HG03460 (cell line): ENCODE results near the gene IFITM2.

Experiments used
- ATAC-seq: cut with Tn5 transposase; IDR thresholded peaks from one replicate; pipeline ENCODE4 v1.9.1; 2021; ENCODE audit not compliant: unreplicated experiment

IFITM2 gene

DNA sequence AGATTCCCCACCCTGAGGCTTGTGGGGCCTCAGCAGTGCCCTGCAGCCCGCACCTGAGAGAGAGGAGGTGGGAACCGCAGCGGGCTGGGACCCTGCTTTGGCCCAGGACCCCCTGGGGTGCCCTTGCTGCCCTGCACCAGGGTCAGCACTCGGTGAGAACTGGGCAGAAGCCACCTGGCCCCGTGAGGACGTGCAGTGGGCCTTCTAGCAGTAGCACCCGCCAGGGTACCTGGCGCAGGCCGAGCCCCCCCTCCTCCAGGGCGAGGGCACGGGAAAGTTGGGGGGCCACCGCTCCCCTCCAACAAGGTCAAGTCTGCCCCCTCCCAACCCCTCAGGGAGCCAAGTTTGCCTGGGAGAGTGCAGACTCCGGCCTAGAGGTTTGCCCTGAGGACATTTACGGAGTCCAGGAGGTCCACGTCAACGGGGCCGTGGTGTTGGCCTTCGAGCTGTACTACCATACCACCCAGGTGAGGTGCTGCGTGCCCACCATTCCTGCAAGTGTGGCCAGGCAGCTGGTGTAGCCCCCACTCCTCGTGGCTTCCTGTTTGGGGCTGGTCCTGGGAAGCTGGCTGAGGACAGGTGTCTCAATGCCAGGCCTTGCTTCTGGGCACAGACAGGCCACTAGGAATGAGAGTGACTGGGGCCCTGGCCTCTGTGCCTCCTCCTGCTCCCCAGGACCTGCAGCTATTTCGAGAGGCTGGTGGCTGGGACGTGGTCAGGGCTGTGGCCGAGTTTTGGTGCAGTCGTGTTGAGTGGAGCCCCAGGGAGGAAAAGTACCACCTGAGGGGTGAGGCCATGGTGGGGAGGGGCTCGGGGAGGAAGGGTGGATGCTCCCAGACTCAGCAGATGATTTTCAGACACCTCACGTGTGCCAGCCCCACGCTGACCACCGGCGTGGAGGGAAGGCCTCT lies 15.2 kb upstream of the IFITM2 start:
- ATAC-seq, result no peak

DNA sequence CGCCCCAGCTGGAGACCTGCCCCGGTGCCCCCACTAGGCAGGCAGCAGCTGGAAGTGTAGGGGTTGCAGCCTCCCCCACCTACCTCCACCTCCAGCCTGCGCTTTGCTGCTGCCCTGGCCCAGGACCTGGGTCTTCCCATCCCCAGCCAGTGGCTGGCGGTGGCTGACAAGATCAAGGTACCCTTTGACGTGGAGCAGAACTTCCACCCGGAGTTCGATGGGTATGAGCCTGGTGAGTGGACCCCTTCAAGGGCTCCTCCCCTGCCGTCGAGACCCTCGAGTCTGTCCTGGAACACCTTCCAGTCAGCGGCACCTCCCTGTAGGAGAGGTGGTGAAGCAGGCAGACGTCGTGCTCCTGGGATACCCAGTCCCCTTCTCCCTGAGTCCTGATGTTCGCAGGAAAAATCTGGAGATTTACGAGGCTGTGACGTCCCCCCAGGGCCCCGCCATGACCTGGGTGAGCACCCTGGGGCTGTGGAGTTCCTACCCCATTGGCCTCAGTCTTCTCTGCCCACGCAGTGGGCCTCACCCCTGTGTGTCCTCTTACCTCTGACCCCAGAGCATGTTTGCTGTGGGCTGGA lies 14.3 kb upstream of the IFITM2 start:
- ATAC-seq, result no peak

DNA sequence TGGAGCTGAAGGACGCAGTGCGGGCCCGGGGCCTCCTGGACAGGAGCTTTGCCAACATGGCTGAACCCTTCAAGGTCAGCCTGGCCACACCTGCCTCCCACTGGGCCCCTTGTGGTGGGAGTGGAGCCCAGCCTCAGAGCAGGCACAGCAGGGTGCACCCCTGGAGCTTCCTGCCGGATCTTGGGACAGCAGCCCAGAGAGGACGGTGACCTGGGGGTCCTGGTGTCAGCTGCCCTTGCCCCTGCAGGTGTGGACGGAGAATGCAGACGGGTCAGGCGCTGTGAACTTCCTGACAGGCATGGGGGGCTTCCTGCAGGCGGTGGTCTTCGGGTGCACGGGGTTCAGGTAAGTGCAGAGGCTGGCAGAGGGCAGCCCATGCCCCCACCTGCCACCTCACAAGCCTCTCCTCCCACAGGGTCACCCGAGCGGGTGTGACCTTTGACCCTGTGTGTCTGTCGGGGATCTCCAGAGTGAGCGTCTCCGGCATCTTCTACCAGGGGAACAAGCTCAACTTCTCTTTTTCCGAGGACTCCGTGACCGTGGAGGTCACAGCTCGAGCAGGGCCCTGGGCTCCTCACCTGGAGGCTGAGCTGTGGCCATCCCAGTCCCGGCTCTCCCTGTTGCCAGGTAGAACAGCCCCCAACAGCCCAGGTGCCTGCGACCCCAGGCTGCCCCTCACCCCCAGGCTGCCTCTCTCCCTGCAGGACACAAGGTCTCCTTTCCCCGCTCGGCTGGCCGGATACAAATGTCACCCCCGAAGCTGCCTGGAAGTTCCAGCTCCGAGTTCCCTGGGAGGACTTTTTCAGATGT lies 13.6 kb upstream of the IFITM2 start:
- no peak for ATAC-seq

DNA sequence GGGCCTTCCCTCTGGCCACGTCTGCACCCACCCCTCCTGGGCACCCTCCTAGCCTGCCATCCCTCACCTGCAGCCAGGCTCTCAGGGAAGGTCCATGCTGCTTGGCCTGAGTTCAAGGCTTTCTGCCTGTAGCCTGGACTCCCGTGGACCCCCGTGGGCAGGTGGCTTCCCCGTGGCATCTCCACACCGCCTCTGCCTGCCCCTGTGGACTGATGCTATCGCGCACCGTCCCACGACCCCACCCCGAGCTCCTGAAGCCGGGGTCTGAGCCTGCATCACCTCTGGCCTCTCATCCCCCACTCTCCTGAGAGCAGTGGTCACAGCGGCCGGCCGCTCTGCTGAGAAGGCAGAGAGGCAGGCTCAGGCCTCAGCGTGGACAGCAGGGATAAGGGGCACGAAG lies 12.8 kb upstream of the IFITM2 start:
- no peak for ATAC-seq

DNA sequence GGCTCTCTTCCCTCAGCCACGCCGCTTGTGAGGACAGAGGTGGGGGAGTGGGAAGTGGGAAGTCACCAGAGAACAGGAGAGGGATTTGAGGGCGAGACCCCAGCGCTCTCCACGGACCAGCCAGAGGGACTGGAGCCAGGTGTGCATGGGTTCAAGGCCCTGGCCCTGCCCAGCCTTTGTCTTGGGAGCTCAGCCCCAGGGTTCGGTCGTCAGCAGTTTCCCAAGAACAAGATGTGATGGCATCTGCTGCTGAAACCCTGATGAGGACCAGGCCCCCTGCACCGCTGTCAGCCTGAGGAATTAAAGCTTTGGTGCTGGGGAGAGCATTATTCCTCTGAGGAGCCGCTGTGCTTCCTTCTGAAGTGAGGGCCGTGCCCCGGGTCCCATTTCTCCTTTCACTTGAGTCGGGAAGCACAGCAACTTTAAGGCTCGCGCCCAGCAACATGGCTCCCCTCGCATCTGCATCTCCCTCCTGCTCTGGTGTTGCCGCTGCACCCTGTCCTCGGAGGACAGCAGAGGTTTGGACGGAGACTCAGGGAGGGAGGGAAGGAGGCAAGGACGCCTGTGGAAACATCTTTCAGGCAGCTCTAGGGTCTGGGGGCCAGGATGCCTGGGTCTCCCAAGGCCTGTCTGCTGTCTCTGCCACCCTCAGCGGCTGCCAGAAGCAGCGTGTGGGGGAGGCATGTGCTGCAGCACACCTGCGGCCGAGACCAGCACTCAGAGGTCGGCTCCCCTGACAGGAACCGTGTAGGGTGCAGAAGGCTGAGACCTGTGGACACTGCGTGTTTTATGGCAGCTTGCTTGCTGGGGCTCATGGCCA lies 12.1 kb upstream of the IFITM2 start:
- ATAC-seq, result no peak

DNA sequence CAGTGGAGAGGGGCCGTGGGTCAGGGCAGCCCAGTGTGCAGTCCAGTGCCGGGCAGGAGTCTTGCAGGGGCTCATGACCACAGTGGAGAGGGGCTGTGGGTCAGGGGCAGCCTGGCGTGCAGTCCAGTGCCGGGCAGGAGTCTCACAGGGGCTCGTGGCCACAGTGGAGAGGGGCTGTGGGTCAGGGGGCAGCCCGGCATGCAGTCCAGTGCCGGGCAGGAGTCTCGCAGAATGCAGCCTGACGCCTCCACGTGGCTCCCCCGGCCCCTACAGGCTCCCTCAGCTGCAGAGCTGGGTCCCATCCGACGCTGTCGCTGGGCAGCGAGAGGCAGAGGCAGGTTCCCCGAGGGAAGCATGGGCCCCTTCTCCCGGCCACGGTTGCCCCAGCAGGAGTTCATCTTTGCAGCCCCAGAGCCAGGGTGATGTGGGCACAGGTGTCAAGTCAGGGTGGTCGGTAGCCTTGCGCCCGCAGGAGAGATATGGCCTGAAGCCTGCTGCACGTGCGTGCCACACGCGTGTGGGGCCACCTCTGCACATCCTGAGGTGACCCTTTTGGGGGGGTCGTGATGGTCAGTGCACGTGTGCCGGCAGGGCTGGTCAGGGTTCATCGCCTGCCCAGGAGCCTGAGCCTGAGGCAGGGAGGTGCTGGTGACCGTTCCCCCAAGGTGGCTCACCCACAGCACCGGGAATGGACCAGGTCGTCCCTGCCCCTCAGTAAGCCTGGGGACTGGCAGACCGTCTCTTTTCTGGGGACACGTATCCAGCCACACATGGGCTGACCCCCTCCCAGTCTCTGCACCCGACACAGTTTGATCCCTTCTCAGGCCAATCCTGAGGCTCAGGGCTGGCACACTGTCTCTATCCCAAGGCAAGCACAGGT lies 11.2 kb upstream of the IFITM2 start:
- no peak for ATAC-seq

DNA sequence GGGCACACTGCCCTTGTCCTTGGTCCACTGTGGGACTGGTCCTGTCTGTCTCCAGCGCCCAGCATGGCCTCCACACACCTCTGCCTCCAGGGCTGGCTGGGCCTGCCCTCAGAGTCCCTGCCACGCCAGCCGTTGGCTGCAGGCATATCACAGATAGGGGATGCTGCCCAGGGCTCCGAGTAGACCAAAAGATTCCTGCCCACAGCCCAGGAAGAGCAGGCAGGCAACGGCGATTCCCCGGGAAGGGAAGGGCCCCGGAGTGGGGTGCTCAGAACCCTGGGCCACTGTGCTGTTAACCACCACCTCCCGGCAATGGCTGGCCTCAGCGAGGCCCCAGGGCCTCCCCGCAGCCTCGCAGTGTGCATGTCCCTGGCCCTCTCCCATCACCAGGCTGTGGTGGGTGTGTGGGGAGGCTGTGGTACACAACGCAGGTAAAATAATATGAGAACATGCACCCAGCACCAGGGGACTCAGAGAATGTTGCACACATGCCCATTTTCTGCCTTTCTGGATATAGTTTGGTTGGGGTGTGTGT lies 10.5 kb upstream of the IFITM2 start:
- no peak for ATAC-seq

DNA sequence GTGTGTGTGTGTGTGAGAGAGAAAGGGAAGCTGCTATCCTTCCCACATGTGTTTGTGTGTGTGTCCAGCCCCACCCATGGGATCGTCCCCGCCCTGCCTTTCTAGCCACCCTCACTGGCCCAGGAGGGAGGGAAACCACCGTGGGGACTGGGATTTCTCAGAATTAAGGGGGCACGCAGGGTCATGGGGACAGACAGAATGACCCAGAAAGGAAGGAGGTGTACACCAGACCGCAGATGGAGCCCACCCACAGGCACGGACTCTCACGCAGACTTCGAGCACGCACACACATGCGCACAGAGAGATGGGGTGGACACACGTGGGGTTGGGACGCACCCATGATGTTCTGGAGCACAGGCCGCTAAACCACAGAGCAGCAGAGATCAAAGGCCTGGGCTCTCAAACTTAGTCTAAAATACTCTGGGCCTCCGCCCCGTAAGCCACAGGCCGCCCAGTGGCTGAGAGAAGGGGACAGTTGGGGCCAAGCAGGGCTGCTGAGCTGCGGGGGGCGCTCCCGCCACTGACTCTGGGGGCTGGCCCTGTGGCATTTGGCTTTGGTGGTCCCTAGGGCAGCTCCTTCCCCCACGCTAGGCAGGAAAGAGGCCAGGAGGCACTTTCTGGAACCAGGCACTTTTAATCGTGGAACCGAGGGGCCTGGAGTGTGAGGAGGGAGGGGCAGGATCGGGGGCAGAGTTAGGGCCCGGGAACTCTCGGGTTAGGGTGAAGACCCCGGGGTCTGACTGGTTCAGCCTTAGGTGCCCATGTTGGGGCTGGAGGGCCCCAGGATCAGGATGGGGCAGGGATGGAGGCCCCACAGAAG lies 9.8 kb upstream of the IFITM2 start:
- no peak for ATAC-seq

DNA sequence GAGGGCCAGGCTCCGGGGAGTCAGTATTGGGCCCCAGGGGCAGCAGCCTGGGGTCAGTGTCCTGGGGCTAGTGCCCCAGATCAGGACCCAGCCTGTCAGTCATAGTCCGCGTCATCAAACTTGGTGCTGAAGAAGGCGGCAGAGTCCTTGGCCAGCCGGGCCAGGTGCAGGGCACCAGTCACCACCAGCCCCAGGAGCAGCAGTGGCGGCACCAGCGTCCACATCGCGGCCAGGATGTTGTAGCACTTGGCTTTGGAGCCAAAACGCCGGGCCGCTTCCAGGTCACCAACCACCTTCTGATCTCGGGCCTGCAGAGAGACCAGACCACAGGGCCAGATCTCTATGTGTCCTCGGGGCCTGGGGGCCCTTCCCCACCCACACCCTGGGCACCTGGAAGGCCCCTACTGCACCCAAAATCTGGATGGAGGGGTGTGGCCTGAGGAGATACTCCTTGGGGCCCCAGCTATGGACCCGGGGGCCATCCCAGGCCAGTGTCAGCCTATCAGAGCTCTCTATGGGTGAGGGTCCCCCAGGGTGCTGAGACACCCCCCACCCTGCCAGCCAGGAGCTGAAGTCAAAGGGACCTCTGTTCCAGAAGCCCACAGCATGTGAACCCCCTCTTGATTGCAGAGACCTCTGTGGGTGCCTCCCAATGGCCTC lies 9.1 kb upstream of the IFITM2 start:
- ATAC-seq, result no peak

DNA sequence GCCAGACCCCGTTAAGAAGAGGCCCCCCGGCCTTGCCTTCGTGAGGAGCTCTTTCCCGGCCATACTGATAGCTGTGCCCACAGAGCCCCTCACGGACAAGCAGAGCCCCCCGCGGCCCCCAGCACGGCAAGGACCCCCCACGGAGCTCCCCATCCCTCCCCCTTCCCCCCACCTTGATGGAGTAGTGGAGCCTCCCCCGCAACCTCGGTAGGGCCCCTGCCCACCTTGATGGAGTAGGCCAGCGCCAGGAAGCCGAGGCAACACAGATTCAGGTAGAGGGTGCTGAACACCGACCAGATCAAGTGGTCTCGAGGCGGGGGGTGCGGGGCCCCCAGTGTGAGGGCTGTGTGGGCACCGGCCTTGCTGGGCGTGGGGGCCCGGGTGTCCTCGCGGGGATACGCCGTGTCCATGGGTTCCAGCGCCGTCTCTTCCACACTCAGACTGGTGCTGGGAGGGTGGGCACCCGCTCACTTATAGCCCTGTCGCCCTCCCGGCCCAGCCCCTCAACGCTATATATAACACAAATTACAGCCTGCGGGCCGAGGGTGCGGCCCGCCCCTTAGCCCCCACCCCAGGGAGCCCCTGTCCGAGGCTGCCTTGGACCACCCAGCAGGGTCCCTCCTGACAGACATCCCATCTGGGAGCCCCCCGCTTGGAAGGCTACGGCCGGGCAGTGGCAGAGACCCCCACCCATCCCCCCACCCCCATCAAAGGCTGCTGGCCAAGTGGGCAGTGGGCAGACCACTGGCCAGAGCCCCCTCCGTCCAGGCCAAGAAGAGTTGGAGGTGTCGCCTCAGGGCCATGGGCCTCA lies 8.3 kb upstream of the IFITM2 start, which contains the start of gene IFITM5:
Gene IFITM5, minus strand, starts transcription at position 446 of the 811 bp plus-strand sequence. Its CDS starts 36 bp downstream, at position 410.
- ATAC-seq, result no peak

DNA sequence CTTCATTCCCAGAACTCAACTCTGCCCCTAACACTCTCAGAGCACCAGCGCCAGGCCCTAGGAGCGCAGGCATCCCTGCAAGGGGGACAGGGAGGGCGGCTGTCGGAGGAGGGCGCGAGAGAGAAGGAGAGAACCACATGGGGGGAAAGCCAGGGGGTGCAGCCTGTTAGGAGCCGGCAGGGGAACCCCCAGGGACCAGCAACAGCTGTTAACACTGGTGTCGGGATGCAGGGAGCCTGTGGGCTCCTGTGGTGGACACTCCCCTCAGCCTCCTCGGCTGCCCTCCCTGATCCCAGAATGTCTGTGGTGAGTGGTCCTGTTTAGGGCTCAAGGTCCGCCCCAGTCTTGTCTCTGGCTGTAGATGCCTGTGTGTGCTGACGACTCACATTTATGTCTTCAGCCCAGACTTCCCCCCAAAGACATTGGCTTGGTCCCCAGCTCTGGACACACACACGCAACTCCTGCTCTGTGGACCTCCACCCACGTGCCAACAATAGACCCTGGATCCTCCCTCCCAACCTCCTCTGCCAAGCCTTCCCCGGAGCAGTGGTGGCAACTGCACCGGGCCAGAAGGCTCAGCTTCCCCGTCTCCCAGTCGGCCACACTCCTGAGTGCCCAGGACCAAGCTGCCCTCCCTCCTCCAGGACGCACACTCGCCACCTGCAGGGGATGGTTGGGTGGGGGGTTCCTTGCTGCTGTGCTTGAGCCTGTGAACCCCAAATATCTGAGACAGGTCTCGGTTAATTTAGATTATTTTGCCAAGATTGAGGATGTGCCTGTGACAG lies 7.5 kb upstream of the IFITM2 start:
- ATAC-seq, result no peak

DNA sequence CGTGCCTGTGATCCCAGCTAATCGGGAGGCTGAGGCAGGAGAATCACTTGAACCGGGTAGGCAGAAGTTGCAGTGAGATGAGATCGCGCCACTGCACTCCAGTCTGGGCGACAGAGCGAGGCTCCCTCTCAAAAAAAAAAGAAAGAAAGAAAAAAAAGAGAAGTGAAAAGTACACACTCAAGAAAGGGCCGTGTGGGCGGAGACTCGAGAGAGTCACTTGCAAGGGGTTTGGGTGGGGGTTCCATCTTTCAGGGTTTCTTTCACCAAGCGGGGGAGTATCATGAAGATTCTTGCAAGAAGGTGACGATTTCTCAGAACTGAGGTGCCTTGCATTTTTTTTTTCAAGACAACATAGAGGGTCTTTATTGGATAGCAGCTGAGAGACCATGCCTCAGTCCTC lies 4.3 kb upstream of the IFITM2 start:
- no peak for ATAC-seq

DNA sequence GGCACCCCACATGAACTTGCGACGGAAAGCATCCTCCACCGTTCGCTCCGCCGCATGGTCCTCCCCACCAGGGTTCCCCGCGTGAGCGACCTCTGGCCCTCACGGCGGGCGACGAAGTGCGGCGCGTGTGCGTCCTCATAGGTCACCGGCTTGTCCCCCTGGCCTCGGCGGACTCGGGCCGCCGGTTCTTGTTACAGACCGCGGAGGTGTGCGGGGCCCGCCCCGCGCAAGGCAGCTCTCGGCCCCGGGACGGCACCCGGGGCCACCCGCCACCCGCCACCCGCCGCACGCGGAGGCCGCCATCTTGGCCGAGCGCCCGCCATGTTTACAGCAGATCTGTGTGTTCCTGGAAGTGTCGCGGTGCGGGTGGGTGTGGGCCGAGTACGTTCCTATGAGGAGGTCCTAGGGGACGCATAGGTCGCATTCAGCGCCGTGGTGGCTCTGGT lies 3.5 kb upstream of the IFITM2 start:
- ATAC-seq, result no peak

DNA sequence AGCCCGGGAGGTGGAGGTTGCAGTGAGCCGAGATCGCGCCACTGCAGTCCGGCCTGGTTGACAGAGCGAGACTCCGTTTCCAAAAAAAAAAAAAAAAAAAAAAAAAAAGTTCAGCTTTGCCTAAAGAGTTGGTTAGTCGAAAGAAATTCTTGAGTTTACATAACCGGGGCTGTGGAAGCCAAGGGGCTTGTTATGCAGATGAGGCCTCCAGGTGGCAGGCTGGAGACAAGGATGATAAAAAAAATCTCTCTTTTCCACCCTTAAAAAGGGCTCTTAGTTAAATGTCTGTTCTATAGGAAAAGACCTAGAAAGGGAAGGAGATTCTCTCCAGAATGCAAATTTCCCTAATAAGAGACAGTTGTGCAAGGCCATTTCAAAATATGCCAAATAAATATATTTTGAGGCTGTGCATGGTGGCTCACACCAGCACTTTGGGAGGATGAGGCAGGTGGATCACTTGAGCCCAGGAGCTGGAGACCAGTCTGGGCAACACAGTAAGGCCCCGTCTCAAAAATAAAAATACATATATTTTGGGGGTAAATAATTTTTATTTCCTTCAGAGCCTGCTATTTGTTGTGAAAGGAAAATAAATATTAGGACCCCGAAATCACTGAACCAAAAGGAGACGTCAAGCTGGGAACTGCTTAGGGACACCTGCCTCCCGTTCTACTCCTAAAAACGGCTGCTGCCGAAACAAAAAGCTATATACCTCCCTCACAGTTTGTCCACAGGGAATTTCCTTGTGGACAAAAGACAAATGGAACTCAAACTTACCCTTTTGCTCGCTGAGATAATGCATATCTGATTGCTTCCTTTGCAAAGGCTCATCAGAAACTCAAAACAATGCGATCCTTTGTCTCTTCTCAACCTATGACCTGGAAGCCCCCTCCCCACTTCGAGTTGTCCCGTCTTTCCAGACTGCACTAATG lies 2.4 kb upstream of the IFITM2 start:
- ATAC-seq, result no peak

DNA sequence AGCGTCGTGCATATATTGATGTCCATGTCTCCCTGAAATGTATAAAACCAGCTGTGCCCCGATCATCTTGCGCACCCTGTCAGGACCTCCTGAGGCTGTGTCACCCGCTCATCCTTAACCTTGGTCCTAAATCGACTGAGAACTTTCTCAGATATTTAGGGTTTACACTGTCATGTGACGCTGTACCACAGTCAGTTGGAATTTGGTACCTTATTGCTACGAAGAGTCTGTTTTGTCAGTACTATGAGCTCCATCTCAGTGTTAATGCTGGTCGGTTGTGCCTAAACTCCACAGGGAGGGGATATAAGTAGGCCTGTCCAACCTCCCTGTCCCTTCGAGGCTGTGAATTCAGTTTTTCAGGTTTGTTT lies 1.8 kb upstream of the IFITM2 start:
- ATAC-seq, result no peak
